Cardiac muscle cell (in vitro differentiated cells and primary cell): ENCODE results near the gene CHD3. TPM values are rescaled to one million over a fixed set of nuclear protein-coding genes. Genes with fewer than 3 reads are reported as not detected.
"Not testable (repeated sequence)": the region's sequence is repeated elsewhere in the genome, so short reads cannot be mapped to it uniquely, and the experiment has no call there.

Experiments
- DNase-seq, 2 donors: peaks; one replicate each; pipeline versions ENCODE4 v3.0.0 to v3.0.0-alpha.2; 2010 to 2017; ENCODE audit warnings: low read depth in 1 of 2, low spot score in 1 of 2
- H3K27ac ChIP-seq: fragments of 200-600 bp; sonication (generic); 2 replicates; pipeline ENCODE4 v1.5.1; 2016
- H3K27me3 ChIP-seq: fragments of 200-600 bp; sonication (generic); 2 replicates; pipeline ENCODE4 v1.6.0; 2016; ENCODE audit warnings: control low read depth
- H3K36me3 ChIP-seq: fragments of 200-600 bp; sonication (generic); 2 replicates; pipeline ENCODE4 v1.5.1; 2016; ENCODE audit warnings: control low read depth
- H3K4me1 ChIP-seq: fragments of 200-600 bp; sonication (generic); 2 replicates; pipeline ENCODE4 v1.8.1; 2017; ENCODE audit warnings: low read depth, mild to moderate bottlenecking, mixed run types
- H3K4me3 ChIP-seq: fragments of 200-600 bp; sonication (generic); 2 replicates; pipeline ENCODE4 v1.5.1; 2016; ENCODE audit warnings: mild to moderate bottlenecking
- H3K9me3 ChIP-seq: fragments of 200-600 bp; sonication (generic); 2 replicates; pipeline ENCODE4 v1.5.1; 2017; ENCODE audit warnings: low read depth, mild to moderate bottlenecking, control low read depth
- CTCF ChIP-seq: IDR thresholded peaks from 2 replicates; pipeline ENCODE4 v1.5.1; 2012; ENCODE audit warnings: low read depth, mild to moderate bottlenecking, low read length
- polyA plus RNA-seq: library from polyadenylated mRNA; unstranded; fragments of >200 nt; fragmentation: Nextera tagmentation; extraction: Ambion mirVana; gene quantifications from 2 replicates; pipeline ENCODE4 v1.2.1, GENCODE V29; 2016
- total RNA-seq: library from RNA; depleted of rRNA; stranded (reverse); fragments of >200 nt; gene quantifications from 2 replicates; pipeline ENCODE4 v1.2.3, GENCODE V29; 2016

The CHD3 gene
- total and polyA plus RNA-seq, 2 experiments from 2014 or later, result 15.9 to 64.7 TPM

GRCh38 chr17:7859028-7859427 is 29.6 kb upstream of the CHD3 start:
- Histone ChIP-seq H3K9me3 (no peaks in the 10 kb centered on the region), H3K36me3 (no peaks in the 10 kb centered on the region), H3K27ac (no peak overlapping the region), H3K27me3 (no peaks in the 10 kb centered on the region), H3K4me1 (peaks cover 24% of the 10 kb centered on the region), H3K4me3 (no peak overlapping the region)
- no peak for DNase-seq
- no peak for TF ChIP-seq CTCF

- no peaks in the 10 kb centered on the region for H3K9me3 ChIP-seq
- TF ChIP-seq CTCF, result peak; percentile 64
These were observed 25.7 kb upstream of the CHD3 start for GRCh38 chr17:7862692-7863437.

GRCh38 chr17:7864384-7864783 is 24.2 kb upstream of the CHD3 start:
- not testable (repeated sequence) for DNase-seq, H3K4me3 ChIP-seq, H3K36me3 ChIP-seq, H3K27ac ChIP-seq, H3K9me3 ChIP-seq, H3K4me1 ChIP-seq, H3K27me3 ChIP-seq

More at GRCh38 chr17:7862692-7863437, 25.7 kb upstream of the CHD3 start:
- no peak overlapping the region for H3K4me3 ChIP-seq
- peaks cover 4% of the 10 kb centered on the region for H3K36me3 ChIP-seq
- H3K27ac ChIP-seq, result peak overlapping the region; percentile 22
- DNase-seq, result peak; percentile 64 to 65
- no peaks in the 10 kb centered on the region for H3K27me3 ChIP-seq
- H3K4me1 ChIP-seq, result no peaks in the 10 kb centered on the region

GRCh38 chr17:7864995-7865650 is 23.5 kb upstream of the CHD3 start:
- H3K36me3 ChIP-seq, result peaks cover 4% of the 10 kb centered on the region
- DNase-seq, result no peak
- TF ChIP-seq CTCF, result no peak

GRCh38 chr17:7867881-7868329 is 20.7 kb upstream of the CHD3 start:
- no peak overlapping the region for H3K27ac ChIP-seq
- peaks cover 4% of the 10 kb centered on the region for H3K4me1 ChIP-seq
- H3K36me3 ChIP-seq, result peaks cover 7% of the 10 kb centered on the region
- H3K27me3 ChIP-seq, result no peaks in the 10 kb centered on the region
- no peaks in the 10 kb centered on the region for H3K9me3 ChIP-seq
- no peak overlapping the region for H3K4me3 ChIP-seq
- no peak for TF ChIP-seq CTCF
- DNase-seq, result no peak

More at GRCh38 chr17:7864995-7865650, 23.5 kb upstream of the CHD3 start:
- Histone ChIP-seq H3K4me3 (no peak overlapping the region), H3K4me1 (no peaks in the 10 kb centered on the region), H3K9me3 (no peaks in the 10 kb centered on the region), H3K27me3 (no peaks in the 10 kb centered on the region), H3K27ac (no peak overlapping the region)

- peak in 1 of 2 donors; percentile 50 for DNase-seq
- TF ChIP-seq CTCF, result no peak
- no peaks in the 10 kb centered on the region for H3K27me3 ChIP-seq
These were observed 15.5 kb upstream of the CHD3 start for GRCh38 chr17:7873051-7873450.

More at GRCh38 chr17:7873051-7873450, 15.5 kb upstream of the CHD3 start:
- peak overlapping the region; percentile 82 for H3K27ac ChIP-seq
- peaks cover 12% of the 10 kb centered on the region for H3K4me1 ChIP-seq
- peaks cover 7% of the 10 kb centered on the region for H3K36me3 ChIP-seq
- H3K9me3 ChIP-seq, result no peaks in the 10 kb centered on the region
- no peak overlapping the region for H3K4me3 ChIP-seq
